ENCODE results near the gene DNAJC6.
"Not testable (repeated sequence)": the region's sequence is repeated elsewhere in the genome, so short reads cannot be mapped to it uniquely, and the experiment has no call there.

Gene DNAJC6

GRCh38 chr1:65309304-65310077 is at the start of gene DNAJC6:
Gene DNAJC6 (plus strand): TSS chr1:65309543. CDS start chr1:65309746, 203 bp downstream.
- DNase-seq = peak; percentile 29

DNA sequence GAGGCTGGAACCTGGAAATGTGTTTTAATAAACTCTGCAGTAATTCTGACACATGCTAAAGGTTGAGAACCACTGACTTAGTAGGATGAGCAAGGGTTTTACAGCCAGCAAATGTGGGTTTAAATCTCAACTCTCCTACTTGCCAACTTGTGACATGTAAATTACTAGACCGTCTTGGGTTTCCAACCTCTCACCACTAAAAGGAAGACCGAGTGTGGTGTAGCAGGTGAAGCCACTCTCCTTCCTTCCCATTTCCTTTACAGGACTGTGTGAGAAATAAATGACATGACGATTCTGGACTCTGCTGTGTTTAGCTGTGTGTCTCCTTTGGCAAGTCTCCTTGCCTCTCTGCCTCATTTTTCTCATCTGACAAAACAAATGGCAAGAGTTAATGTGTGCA is 49.5 kb upstream of the DNAJC6 start:
- DNase-seq = no peak

DNA sequence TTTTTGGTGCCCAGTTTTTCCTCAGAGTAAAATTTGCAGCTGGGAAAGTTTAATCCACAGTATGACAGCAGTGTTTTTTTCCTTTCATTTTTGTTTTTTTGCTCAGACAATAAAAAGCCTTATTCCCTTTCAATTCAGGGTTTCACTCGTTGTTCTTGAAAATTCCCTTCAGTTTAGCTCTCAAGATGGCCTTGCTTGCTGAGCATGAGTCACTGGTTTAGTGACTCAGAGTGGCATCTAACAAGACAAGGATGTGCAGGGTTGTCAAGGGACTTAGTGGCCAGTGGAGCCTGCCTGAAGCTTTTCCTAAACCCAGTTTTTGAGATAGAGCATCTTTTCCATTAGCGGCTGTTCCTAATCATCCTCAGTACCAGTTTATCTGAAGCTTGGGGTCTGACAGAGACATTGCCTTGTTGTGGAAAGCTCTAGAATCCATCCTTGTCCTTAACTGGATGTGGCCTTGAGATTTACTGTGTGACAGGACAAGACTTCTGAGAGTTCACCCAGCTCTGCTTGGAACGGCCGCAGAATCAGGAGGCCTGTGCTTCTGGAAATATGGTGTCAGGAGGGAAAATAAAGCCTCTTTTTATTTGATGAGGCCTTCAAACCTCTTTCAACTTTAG is 48.4 kb upstream of the DNAJC6 start:
- peak; percentile 66 for DNase-seq

GRCh38 chr1:65263286-65263685 is 46.1 kb upstream of the DNAJC6 start:
- no peak for DNase-seq

- DNase-seq = peak; percentile 46
Measured at GRCh38 chr1:65264197-65264929, 45.0 kb upstream of the DNAJC6 start.

- DNase-seq = no peak
Measured at GRCh38 chr1:65265296-65265650, 44.1 kb upstream of the DNAJC6 start.

DNA sequence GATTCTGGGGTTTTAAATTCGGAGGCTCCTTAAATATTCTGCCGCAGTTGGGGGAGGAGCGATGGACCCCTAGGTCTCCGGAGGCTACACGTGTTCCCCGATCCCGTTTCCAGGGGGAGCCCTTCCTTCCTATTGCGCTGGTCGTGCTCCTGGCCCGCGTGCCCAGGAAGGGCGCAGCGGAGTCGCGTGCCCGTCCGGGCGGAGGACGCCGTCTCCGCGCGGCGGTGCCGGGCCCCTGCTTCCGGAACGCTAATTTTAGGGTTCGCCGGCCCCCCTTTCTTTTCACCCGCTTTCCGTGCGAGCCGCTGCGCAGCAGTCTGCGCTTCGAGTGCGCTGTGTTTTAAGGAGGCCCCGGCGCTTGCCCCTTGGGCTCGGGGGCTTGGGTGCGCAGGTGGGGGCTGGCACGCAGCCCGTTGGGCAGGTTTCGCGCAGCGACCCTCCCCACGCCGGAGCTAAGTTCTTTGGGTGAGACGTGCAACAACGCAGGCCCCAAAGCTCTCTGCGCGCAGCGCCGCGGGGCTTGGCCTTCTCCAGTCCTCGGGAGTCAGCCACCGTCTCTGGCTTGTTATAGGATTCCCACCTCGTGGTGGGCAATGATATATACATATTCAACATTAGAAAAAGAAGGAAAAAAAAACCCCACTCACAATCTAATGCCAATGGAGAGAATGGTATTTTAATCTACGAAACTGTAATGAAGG is 43.5 kb upstream of the DNAJC6 start:
- peak; percentile 28 for DNase-seq

DNA sequence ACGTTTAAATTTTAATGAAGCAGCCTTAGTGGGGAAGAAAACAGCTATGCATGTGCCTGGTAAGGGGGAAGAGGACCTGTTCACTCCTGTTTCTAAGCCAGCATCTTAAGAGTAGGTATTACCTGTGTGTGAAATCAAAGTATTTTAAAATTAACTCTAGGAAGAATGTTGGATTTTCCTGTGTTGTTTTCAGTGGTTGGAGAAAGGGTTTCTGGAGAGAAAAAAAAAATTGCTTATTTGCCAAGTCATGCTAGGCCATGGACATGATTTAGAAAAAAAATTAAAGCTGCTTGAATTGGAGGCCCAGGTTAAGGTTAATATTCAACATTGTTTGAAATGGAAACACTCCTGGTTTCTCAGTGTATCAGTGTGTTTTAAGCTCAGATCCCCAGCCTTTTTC is 42.9 kb upstream of the DNAJC6 start:
- DNase-seq = no peak

DNA sequence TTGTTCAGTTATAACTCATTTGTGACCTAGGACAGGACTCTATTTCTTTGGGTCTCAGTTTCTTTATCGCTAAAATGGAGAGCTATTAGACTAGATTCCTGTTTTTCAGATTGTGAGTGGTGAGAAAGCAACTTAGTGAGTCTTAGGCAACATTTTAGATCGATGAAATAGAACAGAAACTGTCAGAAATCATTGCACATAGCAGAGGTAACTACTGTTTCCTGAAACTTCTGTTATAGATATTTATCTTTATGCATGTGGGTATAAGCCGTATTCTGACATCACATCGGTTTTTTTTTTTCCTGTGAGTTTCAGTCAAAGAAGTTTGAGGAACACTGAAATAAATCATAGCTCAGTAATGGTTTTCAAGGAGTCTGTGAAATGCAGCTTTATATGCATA is 42.1 kb upstream of the DNAJC6 start:
- no peak for DNase-seq

DNA sequence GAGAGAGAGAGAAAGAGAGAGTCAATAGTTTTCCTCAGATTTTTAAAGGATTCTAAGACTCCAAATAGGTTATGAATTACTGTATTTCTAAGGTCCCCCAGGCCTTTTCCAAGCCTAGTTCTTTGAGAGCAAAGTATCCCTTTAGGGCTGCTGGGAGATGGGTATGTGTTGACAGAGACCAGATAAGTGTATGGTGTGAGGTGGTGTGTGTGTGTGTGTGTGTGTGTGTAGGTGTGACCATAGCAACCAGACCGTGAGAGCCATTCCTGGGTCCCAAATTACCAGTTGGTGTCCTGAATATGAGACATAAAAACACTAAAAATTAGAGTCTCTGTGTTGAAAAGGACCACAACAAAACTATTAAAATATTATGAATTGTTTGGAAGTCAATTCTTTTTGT is 41.7 kb upstream of the DNAJC6 start:
- DNase-seq = no peak

- DNase-seq = no peak
Measured at GRCh38 chr1:65269612-65270011, 39.7 kb upstream of the DNAJC6 start.

GRCh38 chr1:65276197-65276939 is 33.0 kb upstream of the DNAJC6 start:
- no peak for DNase-seq

DNA sequence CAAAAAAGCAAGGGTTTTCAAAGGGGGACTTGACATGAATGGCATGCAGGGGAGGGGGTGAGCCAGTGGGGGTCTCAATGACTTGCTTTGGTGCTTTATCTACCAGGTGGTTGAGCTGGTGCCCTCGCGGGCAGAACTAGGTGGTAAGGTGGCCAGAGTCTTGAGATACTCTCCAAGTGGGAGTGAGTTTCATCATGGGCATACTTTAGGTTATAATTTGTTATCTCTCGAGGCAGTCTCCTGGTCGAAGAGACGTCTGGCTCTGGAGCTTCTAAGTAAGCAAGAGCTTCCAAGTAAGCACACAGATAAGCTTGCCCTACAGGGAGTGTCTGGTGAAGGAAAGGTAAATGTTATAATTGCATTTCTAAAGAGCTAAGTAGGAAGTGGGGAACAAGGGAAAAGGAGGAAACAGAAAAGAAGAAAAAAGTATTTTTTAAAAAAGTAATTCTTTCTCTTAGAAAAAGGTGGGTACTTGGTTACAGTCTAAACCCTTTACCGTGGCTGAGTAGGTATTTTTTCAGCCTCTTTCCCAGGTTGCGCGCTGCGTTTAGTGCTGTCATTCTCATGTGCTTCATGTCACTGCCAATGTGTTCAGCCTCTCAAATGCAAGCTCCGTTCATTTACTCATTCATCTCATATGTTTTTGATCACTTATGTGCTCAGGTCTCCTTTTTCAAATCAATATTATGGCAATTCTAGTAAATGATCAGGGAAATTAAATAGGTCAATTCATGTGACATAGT is 31.6 kb upstream of the DNAJC6 start:
- DNase-seq = no peak

- no peak for DNase-seq
Measured at GRCh38 chr1:65278376-65279069, 30.8 kb upstream of the DNAJC6 start.

DNA sequence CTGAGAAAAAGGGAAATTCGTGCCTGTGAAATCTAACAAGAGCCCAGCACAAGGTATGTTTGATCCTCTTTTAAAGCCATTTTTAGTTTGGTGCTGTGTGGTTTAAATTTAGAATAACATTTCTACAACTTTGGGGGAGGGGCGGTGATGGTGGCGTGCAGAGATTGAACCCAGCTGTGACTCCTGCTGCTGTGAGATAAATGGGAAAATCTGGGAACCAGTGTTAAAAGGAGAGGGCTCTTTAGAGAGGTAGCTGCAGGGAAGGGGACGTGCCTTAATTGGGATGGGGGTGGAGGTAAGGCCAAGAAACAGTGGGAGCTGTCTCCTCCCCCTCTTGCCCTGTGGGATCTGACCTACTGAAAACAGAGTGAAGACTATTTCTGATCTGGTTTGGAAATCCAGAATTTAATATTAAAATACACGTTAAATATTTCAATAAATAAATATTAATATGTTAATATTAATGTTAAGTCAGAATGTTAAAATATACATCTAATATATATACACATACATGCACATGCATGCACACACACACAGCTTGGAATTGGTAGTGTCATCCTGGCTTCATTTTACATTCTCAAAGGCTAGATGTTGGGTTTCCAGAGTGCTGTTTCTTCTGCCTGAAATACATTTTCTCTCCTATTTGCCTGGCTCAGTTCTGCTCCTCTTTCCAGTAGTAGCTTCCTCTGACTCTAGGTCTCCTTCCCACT is 30.1 kb upstream of the DNAJC6 start:
- DNase-seq = no peak

DNA sequence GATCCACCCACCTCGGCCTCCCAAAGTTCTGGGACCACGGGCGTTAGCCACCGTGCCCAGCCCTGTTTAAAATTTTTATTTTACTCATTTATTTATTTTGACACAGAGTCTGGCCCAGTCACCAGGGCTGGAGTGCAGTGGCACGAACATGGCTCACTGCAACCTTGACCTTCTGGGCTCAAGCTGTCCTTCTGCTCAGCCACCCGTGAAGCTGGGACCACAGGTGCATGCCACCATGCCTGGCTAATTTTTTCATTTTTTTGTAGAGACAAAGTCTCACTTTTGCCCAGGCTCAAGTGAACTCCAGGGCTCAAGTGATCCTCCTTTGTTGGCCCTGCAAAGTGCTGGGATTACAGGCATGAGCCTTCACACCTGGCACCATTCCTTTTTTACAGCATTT is 27.5 kb upstream of the DNAJC6 start:
- DNase-seq = no peak

- no peak for DNase-seq
Measured at GRCh38 chr1:65284229-65284628, 25.1 kb upstream of the DNAJC6 start.

DNA sequence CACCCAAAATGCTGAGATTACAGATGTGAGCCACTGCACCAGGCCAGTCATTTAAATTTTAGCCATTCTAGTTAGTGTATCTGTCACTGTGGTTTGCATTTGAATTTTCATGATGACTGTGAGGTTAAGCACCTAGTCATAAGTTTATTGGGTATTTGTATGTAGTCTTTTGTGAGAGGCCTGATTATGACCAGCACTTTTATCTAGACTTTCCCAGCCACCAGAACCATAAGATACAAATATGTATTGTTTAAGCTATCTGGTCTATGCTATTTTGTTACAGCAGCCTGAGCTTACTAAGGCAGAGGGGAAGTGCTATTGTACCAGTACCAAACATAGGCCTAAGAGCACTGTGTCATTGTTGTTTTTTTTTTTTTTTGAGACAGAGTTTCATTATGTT is 19.9 kb upstream of the DNAJC6 start:
- no peak for DNase-seq

DNA sequence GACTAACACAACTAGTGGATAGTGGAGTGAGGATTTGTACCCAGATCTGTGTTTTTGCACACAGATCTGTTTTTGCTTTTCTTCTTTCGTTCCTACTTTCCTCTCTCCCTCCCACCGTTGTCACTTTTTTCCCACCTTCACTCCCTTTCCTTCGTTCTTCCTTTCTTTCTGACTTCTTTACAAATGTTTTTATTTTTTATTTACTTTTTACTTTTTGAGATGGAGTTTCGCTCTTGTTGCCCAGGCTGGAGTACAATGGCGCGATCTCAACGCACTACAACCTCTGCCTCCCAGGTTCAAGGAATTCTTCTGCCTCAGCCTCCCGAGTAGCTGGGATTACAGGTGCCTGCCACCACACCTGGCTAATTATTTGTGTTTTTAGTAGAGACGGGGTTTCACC is 17.5 kb upstream of the DNAJC6 start:
- DNase-seq = not testable (repeated sequence)

DNA sequence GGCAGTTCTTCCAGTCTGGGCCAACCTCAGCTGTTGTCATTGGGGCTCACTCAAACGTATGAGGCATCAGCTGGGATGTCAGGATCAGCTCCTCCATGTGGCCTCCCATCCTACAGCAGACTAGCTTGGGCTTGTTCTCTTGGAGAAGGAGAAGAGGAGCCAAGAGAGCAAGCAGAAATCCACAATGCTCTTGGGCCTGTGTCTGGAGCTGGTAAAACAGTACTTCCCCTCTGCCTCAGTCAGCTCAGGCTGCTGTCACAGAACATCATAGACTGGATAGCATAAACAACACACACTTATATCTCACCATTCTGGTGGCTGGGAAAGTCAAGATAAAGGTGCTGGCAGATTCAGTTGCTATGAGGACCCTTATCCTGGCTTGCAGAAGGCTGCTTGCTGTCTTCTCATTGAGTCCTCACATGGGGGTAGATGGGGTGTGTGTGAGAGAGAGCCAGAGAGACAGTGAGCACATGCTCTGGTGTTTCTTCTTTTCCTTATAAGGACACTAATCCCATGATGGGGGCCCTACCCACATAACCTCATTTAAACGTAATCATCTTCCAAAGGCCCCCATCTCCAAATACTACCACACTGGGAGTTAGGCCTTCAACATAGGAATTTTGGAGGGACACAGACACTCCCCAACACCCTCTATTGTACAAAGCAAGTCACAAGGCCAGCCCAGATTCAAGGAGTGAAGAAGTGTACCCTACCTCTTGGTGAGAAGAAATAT is 16.3 kb upstream of the DNAJC6 start:
- no peak for DNase-seq
